ENCODE measurements around the gene SREBF1.

SREBF1 gene

DNA sequence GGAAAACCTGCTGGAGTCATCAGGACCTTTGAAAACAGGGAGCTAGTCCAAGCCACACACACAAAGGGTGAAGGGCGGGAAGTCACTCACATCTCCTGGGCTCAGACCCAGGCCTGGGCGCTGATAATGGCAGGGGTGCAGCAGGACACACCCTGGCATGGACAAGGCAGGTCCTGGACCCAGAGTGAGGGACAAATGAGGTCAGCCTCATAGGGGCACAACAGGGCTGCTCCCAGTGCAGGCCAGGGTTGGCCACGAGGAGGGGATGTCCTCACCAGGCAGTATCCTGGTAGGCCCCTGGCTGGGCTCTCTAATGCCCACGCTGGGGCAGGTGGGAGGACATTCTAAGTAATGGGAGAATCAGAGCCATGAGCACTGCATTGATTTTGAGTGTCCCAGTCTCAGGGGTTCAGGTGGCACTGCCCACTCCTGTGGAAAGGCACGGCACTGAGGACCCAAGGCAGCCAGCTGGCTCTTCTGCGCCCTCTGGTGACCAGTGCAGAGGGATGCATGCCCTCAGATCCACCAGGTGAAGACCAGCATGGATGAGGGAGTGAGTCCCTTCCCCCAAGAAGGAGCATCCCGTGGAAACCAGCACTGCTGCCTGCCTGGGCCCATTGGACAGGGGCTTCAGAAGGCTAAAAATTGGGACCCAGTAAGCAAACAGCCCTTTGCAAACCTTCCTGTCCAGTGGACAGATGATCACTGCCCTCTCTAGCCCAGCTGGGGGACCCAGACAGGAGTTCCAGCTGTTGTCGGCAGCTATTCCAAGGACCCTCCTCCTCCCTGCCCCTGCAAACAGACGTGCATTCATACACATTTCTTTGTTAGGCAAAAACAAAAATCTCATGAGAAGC lies 23.4 kb upstream of the SREBF1 start:
- DNase-seq (ENCODE audit: low read depth in 2 of 2) = no peak

- no peak for DNase-seq (ENCODE audit: low read depth in 2 of 2)
Measured at GRCh38 chr17:17857496-17857895, 20.7 kb upstream of the SREBF1 start.

GRCh38 chr17:17856386-17856785 lies 19.6 kb upstream of the SREBF1 start:
- no peak for DNase-seq (ENCODE audit: low read depth in 2 of 2)

- no peak for DNase-seq (ENCODE audit: low read depth in 2 of 2)
Measured at GRCh38 chr17:17855976-17856375, 19.2 kb upstream of the SREBF1 start.

DNA sequence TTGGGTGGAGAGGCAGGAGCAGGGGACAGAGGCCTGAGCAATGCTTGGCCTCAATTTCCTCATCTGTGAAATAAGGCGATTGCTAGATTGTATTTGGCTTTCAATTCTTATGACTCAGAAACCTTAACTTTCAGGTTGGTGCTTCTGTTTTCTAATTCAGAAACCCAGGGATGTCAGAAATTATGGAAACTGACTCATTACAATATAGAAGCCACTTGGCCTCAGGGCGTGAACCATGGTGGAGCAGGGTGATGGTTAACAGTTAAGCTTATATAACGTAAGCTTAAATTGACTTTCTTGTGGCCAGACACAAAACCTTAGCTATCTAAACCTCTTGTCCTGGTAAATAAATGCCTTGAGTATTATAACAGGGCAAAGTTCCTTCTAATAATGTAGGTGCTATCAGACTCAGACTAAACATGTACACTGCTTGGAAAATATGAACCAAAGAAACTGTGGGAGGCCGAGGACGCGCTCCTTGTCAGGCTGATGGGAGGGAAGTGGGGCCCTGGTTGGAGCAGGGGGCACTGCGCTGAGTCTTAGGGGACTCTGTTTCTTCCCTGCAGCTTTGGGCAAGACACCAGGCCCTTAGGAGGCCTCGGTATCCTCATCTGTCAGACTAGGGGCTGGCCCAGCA lies 17.1 kb upstream of the SREBF1 start:
- no peak for DNase-seq (ENCODE audit: low read depth in 2 of 2)

DNA sequence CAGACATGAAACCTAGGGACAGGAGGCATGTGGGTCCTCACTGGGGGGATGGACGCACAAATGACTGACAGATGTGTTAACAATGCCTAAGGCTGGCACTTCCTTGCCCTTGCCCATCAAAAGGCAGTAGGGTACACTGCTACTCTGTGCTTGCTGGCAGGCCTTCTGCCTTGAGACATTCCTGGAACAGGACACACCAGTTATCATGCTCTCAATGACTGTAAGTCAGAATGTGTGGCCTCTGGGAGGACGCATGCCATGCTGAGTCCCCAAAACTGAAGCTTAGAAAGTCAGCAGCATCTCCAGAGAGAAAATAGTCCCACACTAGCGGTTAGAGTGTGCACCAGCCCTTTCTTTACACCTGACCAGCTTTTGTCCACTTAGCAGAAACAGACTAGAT lies 16.1 kb upstream of the SREBF1 start:
- DNase-seq (ENCODE audit: low read depth in 2 of 2) = no peak

DNA sequence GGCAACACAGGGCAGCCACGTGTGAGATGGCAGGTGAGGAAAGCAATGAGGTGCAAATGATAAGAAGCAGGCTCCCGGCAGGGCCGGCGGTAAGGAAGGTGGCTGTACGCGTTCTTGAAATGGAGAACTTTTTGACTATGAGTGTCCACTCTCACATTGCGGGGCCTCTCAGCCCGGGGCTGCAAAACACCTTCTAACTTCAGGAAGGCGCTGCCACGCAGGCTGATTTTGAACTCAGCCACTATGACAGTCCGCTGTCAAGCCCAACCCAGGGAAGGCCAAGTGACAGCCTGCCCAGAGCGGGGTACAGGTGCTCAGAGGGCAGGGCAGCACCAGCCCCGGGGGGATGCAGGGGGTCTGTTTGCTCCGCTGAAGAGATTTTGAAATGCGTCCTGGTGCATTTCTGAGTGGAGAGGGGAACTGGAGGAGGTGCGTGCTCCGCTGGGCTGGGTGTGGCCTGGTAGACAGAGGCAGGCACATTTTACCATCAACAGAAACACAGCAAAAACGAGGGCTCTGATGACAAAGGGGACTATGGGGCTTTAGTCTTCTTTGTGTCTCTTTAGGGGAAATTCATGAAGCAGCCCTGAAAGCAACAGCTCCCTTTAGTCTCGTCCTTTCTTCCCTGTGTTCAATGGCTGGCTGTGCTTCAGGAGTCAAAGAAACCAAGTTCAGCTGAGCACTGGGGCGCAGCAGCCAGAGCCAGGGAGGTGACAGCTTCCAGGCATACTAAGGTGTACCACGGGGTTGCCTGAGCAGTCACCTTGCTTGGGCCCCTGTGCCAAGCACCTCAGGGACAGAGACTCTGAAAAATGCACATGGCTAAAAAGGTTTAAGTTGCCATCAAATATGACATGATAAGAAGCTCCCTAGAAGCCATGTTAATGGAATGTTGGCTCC lies 14.6 kb upstream of the SREBF1 start:
- DNase-seq (ENCODE audit: low read depth in 2 of 2) = no peak

- peak in 1 of 2 donors; percentile 36 for DNase-seq (ENCODE audit: low read depth in 2 of 2)
Measured at GRCh38 chr17:17849845-17850373, 13.1 kb upstream of the SREBF1 start.

GRCh38 chr17:17849147-17849820 lies 12.5 kb upstream of the SREBF1 start:
- peak; percentile 67 to 82 for DNase-seq (ENCODE audit: low read depth in 2 of 2)

DNA sequence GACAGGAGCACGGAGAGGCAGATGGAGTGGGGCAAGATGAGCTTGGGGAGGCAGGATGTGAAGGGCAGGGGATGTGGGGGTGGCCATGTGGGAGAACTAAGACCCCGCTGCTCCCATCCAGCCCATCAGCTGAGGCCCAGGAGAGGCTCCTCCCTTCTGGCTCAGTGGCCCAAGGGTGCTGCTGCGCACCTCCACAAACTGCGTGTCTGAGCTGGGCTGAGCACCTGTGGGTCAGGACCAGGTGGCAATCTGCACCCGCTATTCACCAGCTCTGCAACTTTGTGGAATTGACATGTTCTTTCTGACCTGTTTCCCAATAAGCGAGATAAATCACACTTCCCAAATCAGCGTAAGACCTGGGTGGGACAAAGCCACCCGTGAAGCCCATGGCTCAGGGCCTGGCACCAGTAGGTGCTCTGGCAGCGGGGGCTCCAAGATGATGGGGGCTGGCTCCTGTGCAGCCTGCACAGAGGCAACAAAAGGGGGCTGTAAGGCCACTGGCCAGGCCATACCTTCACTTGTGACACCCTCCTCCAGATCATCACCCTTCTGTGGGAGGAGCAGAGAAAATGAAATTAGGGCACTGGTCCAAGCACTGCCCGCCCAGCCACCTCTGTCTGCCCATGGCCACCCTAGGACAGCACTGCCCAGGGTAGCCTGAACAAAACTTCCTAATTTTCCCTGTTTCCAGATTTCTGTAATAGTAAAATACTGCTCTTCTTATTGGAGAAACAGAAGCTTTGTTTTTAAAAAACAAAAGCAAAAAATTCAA lies 11.7 kb upstream of the SREBF1 start:
- no peak for DNase-seq (ENCODE audit: low read depth in 2 of 2)

DNA sequence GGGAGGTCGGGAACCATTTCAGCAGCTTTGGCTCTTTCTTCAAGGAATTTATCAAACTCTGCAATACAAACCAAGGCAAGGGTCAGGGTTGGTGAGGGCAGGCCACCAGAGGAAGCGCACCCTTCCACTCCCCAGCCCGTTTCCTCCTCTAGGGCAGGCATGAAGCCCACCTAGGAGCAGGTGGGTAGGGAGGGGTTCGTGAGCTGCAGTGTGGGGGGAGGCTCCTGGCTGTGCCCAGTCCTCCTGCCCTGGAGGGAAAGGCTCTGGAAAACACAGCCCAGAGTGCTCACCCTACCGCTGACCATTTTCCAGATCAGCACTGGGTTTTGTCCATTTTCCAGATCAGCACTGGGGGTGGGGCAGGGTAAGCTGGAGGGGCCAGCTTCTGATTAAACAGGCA lies 10.9 kb upstream of the SREBF1 start:
- DNase-seq (ENCODE audit: low read depth in 2 of 2) = no peak

GRCh38 chr17:17847118-17847689 lies 10.4 kb upstream of the SREBF1 start:
- DNase-seq (ENCODE audit: low read depth in 2 of 2) = no peak

GRCh38 chr17:17846645-17847044 lies 9.9 kb upstream of the SREBF1 start:
- DNase-seq (ENCODE audit: low read depth in 2 of 2) = no peak

DNA sequence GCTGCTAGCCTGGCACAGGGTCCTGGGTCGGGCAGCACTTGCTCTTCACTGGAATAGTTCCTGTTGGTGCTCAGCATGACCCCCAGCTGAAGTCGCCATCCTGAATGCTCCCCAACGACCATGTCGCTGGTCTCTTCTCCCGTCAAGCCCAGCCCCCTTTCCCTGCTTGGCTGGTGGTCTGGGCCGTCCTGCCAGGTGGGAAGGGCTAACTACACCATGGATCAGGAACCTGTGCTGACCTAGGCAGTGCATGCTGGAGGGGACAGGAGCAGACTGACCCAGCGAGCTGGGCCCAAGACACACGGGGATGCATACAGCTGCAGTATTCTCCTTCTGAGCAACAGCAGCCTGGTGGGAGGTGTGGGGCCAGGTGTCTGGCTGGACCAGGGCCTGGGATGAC lies 9.2 kb upstream of the SREBF1 start:
- no peak for DNase-seq (ENCODE audit: low read depth in 2 of 2)

GRCh38 chr17:17845046-17845775 lies 8.4 kb upstream of the SREBF1 start:
- no peak for DNase-seq (ENCODE audit: low read depth in 2 of 2)

GRCh38 chr17:17844500-17844899 lies 7.7 kb upstream of the SREBF1 start:
- no peak for DNase-seq (ENCODE audit: low read depth in 2 of 2)

GRCh38 chr17:17844079-17844478 lies 7.3 kb upstream of the SREBF1 start:
- DNase-seq (ENCODE audit: low read depth in 2 of 2) = no peak

DNA sequence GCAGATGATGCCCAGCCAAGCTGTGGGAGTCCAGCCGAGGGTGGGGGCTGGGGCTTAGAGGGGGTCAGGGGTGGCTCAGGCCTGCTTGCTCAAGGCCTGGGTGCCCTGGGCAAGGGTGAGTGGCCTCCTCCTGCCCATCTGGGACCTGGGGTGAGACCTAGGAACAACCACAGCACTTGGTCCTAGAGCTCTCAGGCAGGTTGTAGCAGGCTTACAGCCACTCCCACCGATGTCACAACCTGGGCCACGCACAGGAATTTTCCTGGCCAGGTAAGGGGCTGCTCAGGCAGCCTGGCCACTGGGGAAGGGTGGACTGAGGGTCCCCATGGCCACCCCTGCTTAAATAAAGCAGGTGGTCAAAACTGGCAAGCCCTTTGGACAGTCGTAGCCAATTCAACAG lies 6.3 kb upstream of the SREBF1 start:
- no peak for DNase-seq (ENCODE audit: low read depth in 2 of 2)

- no peak for DNase-seq (ENCODE audit: low read depth in 2 of 2)
Measured at GRCh38 chr17:17842111-17842876, 5.5 kb upstream of the SREBF1 start.

Data from stimulated activated CD8-positive, alpha-beta memory T cell treated with anti-CD3 and anti-CD28 coated beads, Interleukin-15, amount 100 ng/mL, for 4 hours (primary cell).